Measurements from ENCODE around the gene THSD7B.

Gene THSD7B

GRCh38 chr2:137036619-137037018 lies 271.3 kb downstream of the THSD7B start:
- H4K20me1 ChIP-seq (ENCODE audit: insufficient read depth, low read length) = no peaks in the 10 kb centered on the region
- no peaks in the 10 kb centered on the region for H3K9me3 ChIP-seq (ENCODE audit: low read length)
- H3K36me3 ChIP-seq (ENCODE audit: insufficient read depth, low read length) = no peaks in the 10 kb centered on the region
- H3K9ac ChIP-seq (ENCODE audit: low read length) = no peak overlapping the region
- H3K9me2 ChIP-seq (ENCODE audit: low read depth, low read length) = no peaks in the 10 kb centered on the region
- TF ChIP-seq CTCF (IDR thresholded peaks at IDR 0.05; ENCODE audit: low read length) = no peak
- no peak for TF ChIP-seq EZH2 (IDR thresholded peaks at IDR 0.05; ENCODE audit: borderline replicate concordance, low read length)
- no peaks in the 10 kb centered on the region for H3K27me3 ChIP-seq (ENCODE audit: insufficient read depth, low read length)
- no peak overlapping the region for H3K4me3 ChIP-seq (ENCODE audit: low read depth, low read length, poor library complexity, severe bottlenecking)
- H3F3A ChIP-seq (ENCODE audit: insufficient read depth, low read length) = no peaks in the 10 kb centered on the region
- no peaks in the 10 kb centered on the region for H3K4me1 ChIP-seq (ENCODE audit: insufficient read depth, low read length, severe bottlenecking)
- no peak overlapping the region for H3K4me2 ChIP-seq (ENCODE audit: low read length)
- H3K79me2 ChIP-seq (ENCODE audit: insufficient read depth, low read length) = no peaks in the 10 kb centered on the region
- no peak overlapping the region for H3K27ac ChIP-seq (ENCODE audit: low read depth, low read length, poor library complexity, severe bottlenecking)
- no peak overlapping the region for H2AFZ ChIP-seq (ENCODE audit: low read length)

- Histone ChIP-seq H3K9me3 (ENCODE audit: low read length) (no peaks in the 10 kb centered on the region), H3F3A (ENCODE audit: insufficient read depth, low read length) (no peaks in the 10 kb centered on the region)
- TF ChIP-seq CTCF (IDR thresholded peaks at IDR 0.05; ENCODE audit: low read length) = no peak
- TF ChIP-seq EZH2 (IDR thresholded peaks at IDR 0.05; ENCODE audit: borderline replicate concordance, low read length) = no peak
These were observed 274.3 kb downstream of the THSD7B start for GRCh38 chr2:137039482-137040152.

GRCh38 chr2:137047369-137047768 lies 282.0 kb downstream of the THSD7B start:
- Histone ChIP-seq H3K79me2 (ENCODE audit: insufficient read depth, low read length) (no peaks in the 10 kb centered on the region), H3K36me3 (ENCODE audit: insufficient read depth, low read length) (no peaks in the 10 kb centered on the region), H3K9me2 (ENCODE audit: low read depth, low read length) (no peaks in the 10 kb centered on the region), H3F3A (ENCODE audit: insufficient read depth, low read length) (no peaks in the 10 kb centered on the region), H4K20me1 (ENCODE audit: insufficient read depth, low read length) (no peaks in the 10 kb centered on the region), H3K4me3 (ENCODE audit: low read depth, low read length, poor library complexity, severe bottlenecking) (no peak overlapping the region), H3K4me1 (ENCODE audit: insufficient read depth, low read length, severe bottlenecking) (no peaks in the 10 kb centered on the region), H3K9me3 (ENCODE audit: low read length) (no peaks in the 10 kb centered on the region), H2AFZ (ENCODE audit: low read length) (no peak overlapping the region), H3K9ac (ENCODE audit: low read length) (no peak overlapping the region), H3K27me3 (ENCODE audit: insufficient read depth, low read length) (no peaks in the 10 kb centered on the region), H3K4me2 (ENCODE audit: low read length) (no peak overlapping the region), H3K27ac (ENCODE audit: low read depth, low read length, poor library complexity, severe bottlenecking) (no peak overlapping the region)
- TF ChIP-seq CTCF (IDR thresholded peaks at IDR 0.05; ENCODE audit: low read length) = no peak

More at GRCh38 chr2:137039482-137040152, 274.3 kb downstream of the THSD7B start:
- H4K20me1 ChIP-seq (ENCODE audit: insufficient read depth, low read length) = no peaks in the 10 kb centered on the region
- H3K27me3 ChIP-seq (ENCODE audit: insufficient read depth, low read length) = no peaks in the 10 kb centered on the region
- no peaks in the 10 kb centered on the region for H3K4me1 ChIP-seq (ENCODE audit: insufficient read depth, low read length, severe bottlenecking)
- no peaks in the 10 kb centered on the region for H3K79me2 ChIP-seq (ENCODE audit: insufficient read depth, low read length)
- H3K4me2 ChIP-seq (ENCODE audit: low read length) = no peak overlapping the region
- no peak overlapping the region for H3K4me3 ChIP-seq (ENCODE audit: low read depth, low read length, poor library complexity, severe bottlenecking)
- no peak overlapping the region for H3K27ac ChIP-seq (ENCODE audit: low read depth, low read length, poor library complexity, severe bottlenecking)
- no peak overlapping the region for H2AFZ ChIP-seq (ENCODE audit: low read length)
- H3K9me2 ChIP-seq (ENCODE audit: low read depth, low read length) = no peaks in the 10 kb centered on the region
- no peak overlapping the region for H3K9ac ChIP-seq (ENCODE audit: low read length)
- no peaks in the 10 kb centered on the region for H3K36me3 ChIP-seq (ENCODE audit: insufficient read depth, low read length)
